NOMO-1 (cell line): ENCODE measurements around the gene SERPINB11.
A peak's percentile ranks its signal among the peaks of the same experiment; 100 is the strongest.
"Not testable (repeated sequence)": the region's sequence is repeated elsewhere in the genome, so short reads cannot be mapped to it uniquely, and the experiment has no call there.

Experiments used
- DNase-seq, 2 experiments: peaks; one replicate each; lab custom pipeline; 2025; ENCODE audit not compliant: unreplicated experiment in 2 of 2; lab: John Stamatoyannopoulos, UW

SERPINB11 gene

DNA sequence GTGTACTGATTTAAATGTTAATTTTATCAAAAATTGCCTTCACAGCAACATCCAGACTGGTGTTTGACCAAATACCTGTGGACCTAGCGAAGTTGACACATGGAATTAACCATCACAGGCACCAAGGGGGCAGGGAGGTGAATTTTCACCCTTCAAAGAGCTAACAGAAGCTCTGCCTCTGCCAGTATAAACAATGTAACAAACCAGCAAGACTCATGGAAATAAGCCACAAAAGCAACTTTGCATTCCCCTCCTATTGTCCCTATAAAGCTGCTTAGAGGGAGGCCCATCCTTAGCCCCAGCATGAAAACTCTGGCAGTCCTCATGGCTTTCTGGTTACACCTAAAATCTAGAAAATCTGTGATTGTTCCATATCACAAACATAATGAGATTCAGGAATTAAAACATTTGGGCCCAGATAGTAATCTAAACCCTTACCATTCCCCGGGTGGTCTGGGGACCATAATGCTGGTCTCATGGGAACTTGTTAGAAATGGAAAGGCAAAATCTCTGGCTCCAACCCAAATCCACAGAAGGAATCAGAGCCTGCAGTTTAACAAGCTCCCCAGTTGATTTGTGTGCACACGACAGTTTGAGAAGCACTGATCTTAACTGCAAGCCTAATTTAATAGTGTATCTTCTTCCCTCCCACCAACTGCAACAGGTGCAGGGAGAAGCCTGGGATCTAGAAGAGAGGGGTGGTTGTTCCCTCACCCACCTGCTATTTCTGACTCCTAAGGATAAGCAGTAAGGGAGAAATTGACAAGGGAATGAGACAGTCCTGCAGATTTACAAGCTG, 23.1 kb downstream of the SERPINB11 start:
- no peak for DNase-seq

GRCh38 chr18:63730773-63731172, 28.0 kb downstream of the SERPINB11 start:
- DNase-seq, result no peak

GRCh38 chr18:63731215-63731614, 28.5 kb downstream of the SERPINB11 start:
- no peak for DNase-seq

DNA sequence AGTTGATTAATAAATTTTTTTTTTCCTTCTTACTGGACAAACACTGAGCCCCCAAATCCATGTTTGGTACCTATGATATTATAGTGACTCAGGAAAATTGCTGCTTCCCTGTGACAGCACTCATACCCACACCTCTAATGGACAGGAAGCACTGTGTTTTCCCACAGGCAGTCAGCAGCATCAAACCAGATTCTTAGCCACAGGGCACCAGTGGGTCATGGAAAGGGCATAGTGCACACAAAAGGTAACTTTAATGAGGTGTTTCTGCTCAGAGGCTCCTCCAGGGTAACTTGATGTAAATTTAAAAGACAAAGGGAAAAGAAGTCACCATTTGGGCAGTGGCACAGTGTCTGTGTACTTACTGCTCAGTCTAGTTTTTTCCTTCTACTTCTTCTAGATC, 34.1 kb downstream of the SERPINB11 start:
- DNase-seq, result no peak

DNA sequence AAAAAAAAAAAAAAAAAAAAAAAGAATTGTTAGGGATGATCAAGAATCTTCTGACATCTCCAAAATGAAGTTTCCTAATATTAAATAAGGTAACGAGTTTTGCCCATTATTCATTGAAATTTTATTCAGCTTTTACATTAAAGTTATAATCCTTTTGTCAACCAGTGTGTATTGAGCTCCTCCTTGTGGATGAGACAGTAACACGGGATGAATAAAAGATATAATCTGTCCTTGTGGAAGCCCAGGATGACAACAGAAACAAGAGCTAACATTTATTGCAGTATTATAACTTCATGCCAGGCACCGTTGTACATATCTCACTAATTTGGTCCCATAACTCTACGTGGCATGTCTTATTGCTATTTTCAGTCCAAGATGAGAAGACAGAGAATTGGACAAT, 39.0 kb downstream of the SERPINB11 start:
- DNase-seq, result peak in 1 of 2 experiments; percentile 9

DNA sequence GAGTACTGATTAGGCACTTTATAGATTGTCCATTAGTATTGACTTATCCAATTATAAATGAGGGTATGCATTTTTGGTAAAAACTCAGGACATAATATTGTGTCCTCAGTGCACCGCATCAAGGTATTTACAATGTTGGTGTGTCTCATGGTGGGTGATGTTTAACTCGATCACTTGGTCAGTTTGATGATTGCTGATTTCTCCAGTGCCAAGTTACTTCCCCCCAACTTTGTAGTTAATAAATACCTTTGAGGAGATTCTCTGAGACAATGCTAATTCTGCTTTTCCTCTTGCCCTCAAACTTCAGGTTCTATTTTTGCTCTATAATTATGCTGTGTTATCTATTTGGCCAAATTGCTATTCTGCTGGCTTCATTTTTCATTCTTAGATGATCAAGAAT, 44.2 kb downstream of the SERPINB11 start:
- no peak for DNase-seq

GRCh38 chr18:63749489-63749888, 46.7 kb downstream of the SERPINB11 start:
- DNase-seq, result no peak

DNA sequence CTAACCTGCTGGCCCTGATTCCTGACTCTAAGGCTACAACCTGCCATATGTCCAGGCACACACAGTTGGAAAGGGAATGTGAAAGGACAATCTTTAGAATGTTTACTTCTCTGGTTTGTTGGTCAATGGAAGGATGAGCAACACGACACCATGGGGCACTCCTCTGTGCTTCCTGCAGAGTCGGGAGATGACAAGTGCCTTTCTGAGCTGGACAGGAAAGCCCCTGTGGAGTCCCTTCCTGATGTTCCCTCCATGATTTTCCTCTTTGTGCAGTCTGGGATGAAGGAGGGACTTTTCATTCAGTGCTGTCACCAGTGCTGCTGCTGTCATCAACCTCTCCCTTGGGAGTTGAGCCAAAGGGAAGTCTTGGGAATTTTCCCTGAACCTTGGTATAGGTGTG, 49.9 kb downstream of the SERPINB11 start:
- no peak for DNase-seq

GRCh38 chr18:63753676-63754075, 50.9 kb downstream of the SERPINB11 start:
- no peak for DNase-seq

DNA sequence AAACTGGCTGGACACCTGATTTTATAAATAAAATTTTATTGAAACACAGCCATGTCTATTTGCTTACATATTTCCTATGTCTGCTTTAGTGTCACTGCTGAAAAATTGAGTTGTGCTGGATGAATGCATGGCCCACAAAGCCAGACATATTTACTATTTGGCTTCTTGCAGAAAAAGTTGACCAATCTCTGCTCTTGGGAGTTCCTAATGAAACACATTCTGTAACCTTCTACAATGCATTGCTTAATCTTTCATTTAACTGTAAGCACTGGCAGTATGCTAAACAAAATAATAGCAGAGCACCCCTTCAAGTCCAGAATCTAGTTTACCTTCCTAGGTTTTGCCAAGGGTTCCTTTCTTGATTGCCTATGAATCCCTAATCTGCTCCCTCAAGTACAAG, 54.8 kb downstream of the SERPINB11 start:
- DNase-seq, result no peak

DNA sequence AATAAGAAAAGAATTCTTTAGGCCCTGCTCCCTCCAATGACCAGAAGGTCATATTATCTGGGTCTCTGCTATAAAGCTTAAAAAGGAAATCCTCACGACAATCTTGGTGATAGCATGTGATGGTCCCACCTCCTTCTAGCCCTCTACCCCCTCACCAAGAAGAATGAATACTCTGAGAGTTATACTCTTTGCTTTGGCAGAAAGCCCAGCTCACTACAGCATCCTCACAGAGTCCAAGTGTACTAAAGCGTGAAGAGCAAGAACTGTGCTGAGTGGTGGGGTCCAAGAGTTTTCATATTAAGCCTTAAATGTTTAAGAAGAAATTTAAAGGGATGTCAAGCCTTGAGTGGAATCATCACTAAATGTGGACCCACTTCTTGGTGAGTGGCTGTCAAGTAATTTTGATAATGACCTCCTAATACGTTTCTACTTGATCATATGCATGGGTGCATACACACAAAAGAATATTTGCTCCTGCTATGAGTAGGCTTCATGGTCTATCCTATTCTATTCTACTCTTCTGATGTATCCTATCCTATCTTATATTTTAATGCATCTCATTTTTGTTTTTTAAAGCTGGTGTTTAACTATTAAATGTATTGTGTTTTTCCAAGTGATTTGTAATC, 56.0 kb downstream of the SERPINB11 start:
- no peak for DNase-seq

DNA sequence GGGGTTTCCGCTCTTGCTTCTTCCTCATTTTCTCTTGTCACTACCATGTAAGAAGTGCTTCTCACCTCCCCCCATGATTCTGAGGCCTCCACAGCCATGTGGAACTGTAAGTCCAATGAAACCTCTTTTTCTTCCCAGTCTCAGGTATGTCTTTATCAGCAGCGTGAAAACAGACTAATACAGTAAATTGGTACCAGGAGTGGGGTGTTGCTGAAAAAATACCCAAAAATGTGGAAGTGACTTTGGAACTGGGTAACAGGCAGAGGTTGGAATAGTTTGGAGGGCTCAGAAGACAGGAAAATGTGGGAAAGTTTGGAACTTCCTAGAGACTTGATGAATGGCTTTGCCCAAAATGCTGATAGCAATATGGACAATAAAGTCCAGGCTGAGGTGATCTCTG, 57.0 kb downstream of the SERPINB11 start:
- not testable (repeated sequence) for DNase-seq

- DNase-seq, result no peak
These were observed 59.8 kb downstream of the SERPINB11 start for GRCh38 chr18:63762518-63762917.

DNA sequence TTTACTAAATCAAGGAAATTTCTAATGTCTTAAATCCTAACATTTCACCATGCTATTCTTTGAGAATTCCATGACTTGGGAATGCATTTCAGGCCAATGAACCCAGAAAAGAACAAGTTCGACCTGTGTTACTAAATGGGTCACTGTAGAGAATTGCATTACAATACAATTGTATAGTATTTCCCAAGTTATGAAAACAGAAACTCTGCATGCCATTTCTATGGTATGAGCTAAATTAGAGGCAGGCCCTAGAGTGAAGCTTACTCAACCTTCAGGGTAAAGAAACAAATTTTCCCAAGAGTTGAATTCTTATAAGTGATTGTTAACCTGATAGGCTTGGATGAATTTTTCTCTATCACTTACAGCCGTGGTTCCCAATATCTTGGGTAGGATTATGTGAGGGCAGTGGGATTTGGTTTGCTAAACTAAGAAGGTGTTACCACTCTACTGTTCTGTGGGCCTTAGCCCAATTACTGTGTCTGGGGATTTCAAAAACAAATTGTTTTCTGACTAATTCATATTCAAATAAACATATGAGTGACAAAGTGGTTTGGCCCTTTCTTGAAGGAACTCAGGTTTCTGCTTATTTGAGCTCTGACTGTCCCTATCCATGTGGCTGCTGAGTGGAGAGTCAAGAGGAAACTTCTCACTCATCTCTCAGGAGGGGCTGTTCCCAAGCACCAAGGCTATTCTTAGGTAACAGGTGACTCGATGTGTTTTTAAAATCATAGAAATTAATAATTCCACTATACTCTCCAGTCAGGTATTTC, 61.3 kb downstream of the SERPINB11 start:
- DNase-seq, result no peak

DNA sequence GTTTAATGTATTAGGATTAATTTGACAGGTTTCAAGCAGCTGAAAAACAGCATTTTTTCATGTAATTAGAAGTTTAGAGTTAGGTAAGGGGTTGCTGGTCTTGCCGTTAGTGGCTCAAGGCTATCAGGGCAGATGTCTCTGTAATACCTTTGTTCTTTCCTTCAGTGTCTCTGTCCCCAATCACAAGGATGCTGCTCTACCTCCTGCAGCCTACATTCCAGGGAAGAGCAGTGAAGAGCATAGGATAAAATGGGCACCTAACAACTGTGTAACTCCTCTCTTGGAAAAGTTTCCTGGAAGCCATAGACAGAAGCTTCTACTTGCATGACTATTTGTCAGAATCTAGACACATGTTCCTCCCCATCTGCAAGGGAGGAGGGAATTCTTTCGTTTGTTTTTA, 63.1 kb downstream of the SERPINB11 start:
- no peak for DNase-seq
